Keratinocyte (primary cell): ENCODE data around the gene ZEB1. TPM values are rescaled to one million over a fixed set of nuclear protein-coding genes. Genes with fewer than 3 reads are reported as not detected.

Source experiments
- DNase-seq: peaks from one replicate; pipeline ENCODE4 v3.0.0-alpha.2; 2011; ENCODE audit warnings: low read depth, missing footprints, low spot score
- FAIRE-seq: peaks from 2 replicates; lab custom pipeline; 2011; peaks lifted over from hg19 to GRCh38; lab: Jason Lieb, UNC
- H2AFZ ChIP-seq: 2 replicates; pipeline ENCODE4 v1.6.0; 2012; ENCODE audit warnings: low read length, control low read depth, inconsistent platforms; ENCODE audit not compliant: control insufficient read depth
- H3K27ac ChIP-seq: 2 replicates; pipeline ENCODE4 v1.5.1; 2011; ENCODE audit warnings: low read length; ENCODE audit not compliant: control insufficient read depth, insufficient read depth
- H3K27me3 ChIP-seq: 3 replicates; pipeline ENCODE4 v1.6.0; 2011; ENCODE audit warnings: low read length; ENCODE audit not compliant: control insufficient read depth, insufficient read depth; ENCODE audit errors: extremely low read depth
- H3K36me3 ChIP-seq, 2 experiments: 2 replicates in 1 of 2; 3 replicates in 1 of 2; pipeline ENCODE4 v1.5.1; 2011; ENCODE audit warnings: low read length in 2 of 2, mild to moderate bottlenecking in 1 of 2; ENCODE audit not compliant: control insufficient read depth in 2 of 2, insufficient read depth in 2 of 2; ENCODE audit errors: extremely low read depth in 1 of 2
- H3K4me1 ChIP-seq: 3 replicates; pipeline ENCODE4 v1.5.1; 2011; ENCODE audit warnings: low read length; ENCODE audit not compliant: control insufficient read depth, insufficient read depth; ENCODE audit errors: extremely low read depth
- H3K4me2 ChIP-seq: 3 replicates; pipeline ENCODE4 v1.6.0; 2011; ENCODE audit warnings: low read depth, low read length; ENCODE audit not compliant: control insufficient read depth, insufficient read depth; ENCODE audit errors: extremely low read depth
- H3K4me3 ChIP-seq, 3 experiments: fragments of 200-600 bp in 1 of 3; sonication (generic) in 1 of 3; 2 replicates in 2 of 3; 3 replicates in 1 of 3; pipeline ENCODE4 v1.5.1; 2011 to 2016; ENCODE audit warnings: low read length in 3 of 3, mild to moderate bottlenecking in 3 of 3, control low read depth in 2 of 3, inconsistent platforms in 1 of 3, low read depth in 1 of 3, mixed read lengths in 1 of 3, mixed run types in 1 of 3, moderate library complexity in 1 of 3; ENCODE audit not compliant: control insufficient read depth in 2 of 3, insufficient read depth in 2 of 3; ENCODE audit errors: extremely low read depth in 1 of 3
- H3K79me2 ChIP-seq: 2 replicates; pipeline ENCODE4 v1.6.0; 2012; ENCODE audit warnings: low read length; ENCODE audit not compliant: control insufficient read depth, insufficient read depth
- H3K9ac ChIP-seq: 3 replicates; pipeline ENCODE4 v1.6.0; 2011; ENCODE audit warnings: low read length; ENCODE audit not compliant: control insufficient read depth, insufficient read depth; ENCODE audit errors: extremely low read depth
- H3K9me1 ChIP-seq: 3 replicates; pipeline ENCODE4 v1.6.0; 2011; ENCODE audit warnings: low read length; ENCODE audit not compliant: control insufficient read depth, insufficient read depth; ENCODE audit errors: extremely low read depth
- H3K9me3 ChIP-seq: 2 replicates; pipeline ENCODE4 v1.5.1; 2012; ENCODE audit warnings: low read depth, low read length; ENCODE audit not compliant: control insufficient read depth
- H4K20me1 ChIP-seq: 3 replicates; pipeline ENCODE4 v1.6.0; 2011; ENCODE audit warnings: low read length; ENCODE audit not compliant: control insufficient read depth, insufficient read depth; ENCODE audit errors: extremely low read depth
- EZH2 ChIP-seq: IDR thresholded peaks from one replicate; pipeline ENCODE4 v1.6.1; 2012; ENCODE audit warnings: inconsistent platforms, mild to moderate bottlenecking, low read length, moderate library complexity
- dilution Hi-C: fragments of 300-500 bp; cut with MboI; formaldehyde crosslinking; loops from one replicate; pipeline ENCODE4 v1.7.0; 2020; ENCODE audit warnings: low sequenced_read_pairs; ENCODE audit not compliant: extremely low pct_ligation_motif_present
- polyA plus RNA-seq, 5 experiments: library from polyadenylated mRNA; depleted of rRNA in 3 of 5; stranded (reverse) in 3 of 5; stranded (forward) in 1 of 5; unstranded in 1 of 5; fragments of >200 nt; gene quantifications; 1 replicate in 1 of 5; 2 replicates in 3 of 5; 3 replicates in 1 of 5; pipeline versions ENCODE4 v1.2.1 to v1.2.3, GENCODE V29; 2011 to 2012; ENCODE audit warnings: missing spikeins in 2 of 5, low read depth in 1 of 5, low replicate concordance in 1 of 5
- TF ChIP-seq, protein P1 (sequence below), 3 experiments: IDR thresholded peaks in 1 of 3; conservative IDR thresholded peaks in 1 of 3; optimal IDR thresholded peaks in 1 of 3; 2 replicates in 2 of 3; 3 replicates in 1 of 3; pipeline versions ENCODE3 to v1.5.1; 2011; ENCODE audit warnings: low read length in 3 of 3, mild to moderate bottlenecking in 3 of 3, moderate library complexity in 2 of 3, control low read depth in 1 of 3, inconsistent platforms in 1 of 3; ENCODE audit not compliant: insufficient read depth in 2 of 3; ENCODE audit errors: extremely low read depth in 1 of 3

ZEB1 gene
- polyA plus RNA-seq, 1 donor (not counting 4 experiments of a cell fraction or from before 2014, with no cell fraction given): 0.96 TPM

DNA sequence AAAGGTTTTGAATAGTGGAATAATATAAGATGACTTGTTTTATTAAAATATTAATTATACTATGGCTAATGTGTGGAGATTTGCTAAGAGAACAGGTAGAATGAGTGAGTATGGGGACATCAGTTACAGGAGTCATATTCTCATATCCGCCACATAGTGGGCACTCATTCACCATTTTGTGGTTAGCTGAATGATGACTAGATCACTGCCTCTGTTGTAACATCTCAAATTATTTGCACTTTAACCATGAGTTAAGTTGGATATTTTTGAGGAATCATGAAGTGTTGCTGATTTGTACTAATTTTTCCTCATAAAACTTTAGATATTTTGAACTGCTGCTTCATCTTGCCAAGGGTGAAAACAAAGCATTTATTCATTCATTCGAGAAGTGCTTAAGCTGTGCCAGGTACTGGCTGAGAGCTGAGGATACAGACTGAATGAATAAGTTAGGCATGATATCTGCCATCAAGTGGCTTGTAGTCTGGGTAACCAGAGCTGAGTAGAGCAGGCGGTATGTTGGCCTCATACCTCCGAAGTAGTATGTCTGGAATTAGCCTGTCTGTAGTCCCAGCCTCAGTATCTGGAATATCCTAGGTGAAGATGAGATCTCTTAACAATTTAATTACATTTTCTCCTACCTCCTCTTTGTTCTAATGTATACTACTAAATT is 100.5 kb downstream of the ZEB1 start:
- no peaks in the 10 kb centered on the region for H3K9me3 ChIP-seq
- no peaks in the 10 kb centered on the region for H3K79me2 ChIP-seq
- H4K20me1 ChIP-seq: no peaks in the 10 kb centered on the region

DNA sequence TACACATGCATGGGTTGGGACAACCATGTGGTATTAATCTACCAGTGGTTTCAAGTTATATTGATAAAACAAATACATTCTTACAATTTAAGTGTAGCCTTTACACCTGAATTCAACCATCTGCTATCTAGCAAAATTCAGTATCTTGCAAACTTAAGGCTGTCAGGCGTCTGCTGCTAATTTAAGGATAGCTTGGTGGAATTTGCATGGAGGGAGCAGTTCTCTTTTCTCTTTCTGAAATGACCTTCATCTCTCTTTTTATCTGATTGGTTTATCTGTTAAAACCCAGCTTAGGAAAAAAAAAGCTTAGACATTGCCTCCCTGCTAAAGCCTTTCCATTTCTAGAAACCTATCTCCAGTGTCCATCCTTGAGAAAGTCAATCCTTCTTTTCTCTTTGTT is 102.3 kb downstream of the ZEB1 start:
- H2AFZ ChIP-seq: no peak overlapping the region
- no peak overlapping the region for H3K27ac ChIP-seq
- FAIRE-seq: no peak
- H3K9me1 ChIP-seq: no peaks in the 10 kb centered on the region
- no peak overlapping the region for H3K4me3 ChIP-seq
- no peaks in the 10 kb centered on the region for H3K36me3 ChIP-seq
- no peaks in the 10 kb centered on the region for H3K9me3 ChIP-seq
- no peak overlapping the region for H3K9ac ChIP-seq
- no peak overlapping the region for H3K4me2 ChIP-seq
- H3K27me3 ChIP-seq: no peaks in the 10 kb centered on the region
- no peaks in the 10 kb centered on the region for H3K79me2 ChIP-seq
- no peak for DNase-seq
- H3K4me1 ChIP-seq: peaks cover 2% of the 10 kb centered on the region
- H4K20me1 ChIP-seq: no peaks in the 10 kb centered on the region
- TF ChIP-seq EZH2: no peak
- TF ChIP-seq, protein P1, sequence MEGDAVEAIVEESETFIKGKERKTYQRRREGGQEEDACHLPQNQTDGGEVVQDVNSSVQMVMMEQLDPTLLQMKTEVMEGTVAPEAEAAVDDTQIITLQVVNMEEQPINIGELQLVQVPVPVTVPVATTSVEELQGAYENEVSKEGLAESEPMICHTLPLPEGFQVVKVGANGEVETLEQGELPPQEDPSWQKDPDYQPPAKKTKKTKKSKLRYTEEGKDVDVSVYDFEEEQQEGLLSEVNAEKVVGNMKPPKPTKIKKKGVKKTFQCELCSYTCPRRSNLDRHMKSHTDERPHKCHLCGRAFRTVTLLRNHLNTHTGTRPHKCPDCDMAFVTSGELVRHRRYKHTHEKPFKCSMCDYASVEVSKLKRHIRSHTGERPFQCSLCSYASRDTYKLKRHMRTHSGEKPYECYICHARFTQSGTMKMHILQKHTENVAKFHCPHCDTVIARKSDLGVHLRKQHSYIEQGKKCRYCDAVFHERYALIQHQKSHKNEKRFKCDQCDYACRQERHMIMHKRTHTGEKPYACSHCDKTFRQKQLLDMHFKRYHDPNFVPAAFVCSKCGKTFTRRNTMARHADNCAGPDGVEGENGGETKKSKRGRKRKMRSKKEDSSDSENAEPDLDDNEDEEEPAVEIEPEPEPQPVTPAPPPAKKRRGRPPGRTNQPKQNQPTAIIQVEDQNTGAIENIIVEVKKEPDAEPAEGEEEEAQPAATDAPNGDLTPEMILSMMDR (optimal IDR thresholded peaks at IDR 0.05 in 1 of 3, IDR thresholded peaks at IDR 0.05 in 1 of 3, conservative IDR thresholded peaks at IDR 0.05 in 1 of 3; ENCODE audit: extremely low read depth in 1 of 3, insufficient read depth in 2 of 3, low read length in 3 of 3): no peak
- dilution Hi-C loops: no loop called here

More for the DNA sequence above, 100.5 kb downstream of the ZEB1 start:
- no peaks in the 10 kb centered on the region for H3K4me1 ChIP-seq
- dilution Hi-C loops: no loop called here
- H3K27ac ChIP-seq: no peak overlapping the region
- H3K27me3 ChIP-seq: no peaks in the 10 kb centered on the region
- DNase-seq (no peak), FAIRE-seq (no peak)
- no peak overlapping the region for H3K9ac ChIP-seq
- TF ChIP-seq, protein P1 (optimal IDR thresholded peaks at IDR 0.05 in 1 of 3, IDR thresholded peaks at IDR 0.05 in 1 of 3, conservative IDR thresholded peaks at IDR 0.05 in 1 of 3; ENCODE audit: extremely low read depth in 1 of 3, insufficient read depth in 2 of 3, low read length in 3 of 3): no peak
- TF ChIP-seq EZH2: no peak
- H3K9me1 ChIP-seq: no peaks in the 10 kb centered on the region
- no peak overlapping the region for H2AFZ ChIP-seq
- no peak overlapping the region for H3K4me3 ChIP-seq
- H3K36me3 ChIP-seq: no peaks in the 10 kb centered on the region
- H3K4me2 ChIP-seq: no peak overlapping the region
